Spleen (tissue), 11 donors: Measurements from ENCODE around the gene ACVR1. TPM values are rescaled to one million over a fixed set of nuclear protein-coding genes. Genes with fewer than 3 reads are reported as not detected.

ENCODE experiments used
- DNase-seq: peaks from one replicate; pipeline ENCODE4 v3.0.0-alpha.2; 2020
- H3K27ac ChIP-seq, 8 donors: fragments of 200-600 bp; sonication (generic) in 7 of 8; 1 replicate in 4 of 8; 2 replicates in 4 of 8; pipeline versions ENCODE4 v1.5.0 to v1.8.0; 2016 to 2021; ENCODE audit warnings: inconsistent platforms in 4 of 8, mild to moderate bottlenecking in 4 of 8, moderate library complexity in 1 of 8
- H3K27me3 ChIP-seq, 7 donors: fragments of 200-600 bp; sonication (generic) in 6 of 7; replicated peaks in 1 of 7; 1 replicate in 4 of 7; 2 replicates in 3 of 7; pipeline versions ENCODE4 v1.5.0 to v1.8.0; 2016 to 2021; ENCODE audit warnings: inconsistent platforms in 3 of 7, mild to moderate bottlenecking in 1 of 7
- H3K36me3 ChIP-seq, 6 donors: fragments of 200-600 bp; sonication (generic) in 5 of 6; 1 replicate in 4 of 6; 2 replicates in 2 of 6; pipeline versions ENCODE4 v1.5.0 to v1.8.0; 2016 to 2021; ENCODE audit warnings: inconsistent platforms in 2 of 6
- H3K4me1 ChIP-seq, 6 donors: fragments of 200-600 bp; sonication (generic) in 5 of 6; 1 replicate in 3 of 6; 2 replicates in 3 of 6; pipeline versions ENCODE4 v1.5.0 to v1.8.0; 2016 to 2021; ENCODE audit warnings: inconsistent platforms in 3 of 6
- H3K4me3 ChIP-seq, 8 donors: fragments of 200-600 bp; sonication (generic) in 7 of 8; 1 replicate in 4 of 8; 2 replicates in 4 of 8; pipeline versions ENCODE4 v1.5.0 to v1.8.0; 2016 to 2021; ENCODE audit warnings: inconsistent platforms in 4 of 8, mild to moderate bottlenecking in 4 of 8, moderate library complexity in 2 of 8
- H3K9me3 ChIP-seq, 8 donors: fragments of 200-600 bp; sonication (generic) in 7 of 8; 1 replicate in 4 of 8; 2 replicates in 4 of 8; pipeline versions ENCODE4 v1.5.0 to v1.8.0; 2016 to 2021; ENCODE audit warnings: inconsistent platforms in 4 of 8
- CTCF ChIP-seq, 11 experiments: fragments of 200-600 bp in 7 of 11; fragments of 450-650 bp in 4 of 11; sonication (generic) in 4 of 11; IDR thresholded peaks in 8 of 11; conservative IDR thresholded peaks in 3 of 11; 1 replicate in 7 of 11; 2 replicates in 4 of 11; pipeline versions ENCODE4 v1.4.0 to v1.8.0; 2016 to 2021; ENCODE audit warnings: antibody characterized with exemption in 11 of 11, inconsistent platforms in 4 of 11, mild to moderate bottlenecking in 1 of 11
- POLR2A ChIP-seq, 3 donors: fragments of 450-650 bp; IDR thresholded peaks; one replicate each; pipeline ENCODE4 v1.5.1; 2017; ENCODE audit warnings: antibody characterized with exemption in 3 of 3, mild to moderate bottlenecking in 1 of 3
- POLR2AphosphoS5 ChIP-seq, 3 donors: sonication (generic); formaldehyde crosslinking; IDR thresholded peaks; one replicate each; pipeline ENCODE4 v1.5.1; 2017; ENCODE audit warnings: antibody characterized with exemption in 3 of 3
- WGBS, 5 donors: extraction: QIAGEN DNeasy Blood & Tissue Kit in 3 of 5; methylation state at CpG; one replicate each; pipeline versions ENCODE4 v1.1.5 to v1.1.7; 2013 to 2018; 5-methylcytosine and 5-hydroxymethylcytosine counted together
- intact Hi-C: fragments of 100-400 bp; cut with DNase I; formaldehyde crosslinking; loops from one replicate; pipeline ENCODE4 v1.15.0; 2023; ENCODE audit warnings: low total_unique reads
- polyA plus RNA-seq, 3 donors: library from polyadenylated mRNA; stranded (reverse); fragments of 200-250 nt; gene quantifications; one replicate each; pipeline ENCODE4 v1.2.1, GENCODE V29; 2013
- total RNA-seq, 7 donors: library from RNA; depleted of rRNA in 3 of 7; stranded (reverse); fragments of >200 nt in 3 of 7; fragmentation: NEBNext Ultra II Directional in 4 of 7; extraction: Animal tissue kit (Norgen Biotek cat#: 25700) in 4 of 7; gene quantifications; one replicate each; pipeline versions ENCODE4 v1.1.0 to v1.2.1, GENCODE V29; 2016 to 2021
- donor health status: healthy with polysubstance abuse.
- donor health status: DM: no; HTN: no; CAD: no; lungs with moderate emphysema.
- donor health status: DM: no; HTN: no; CAD: no.
- donor health status: Bipolar disorder and iron deficiency.
- donor health status: healthy.
- donor health status: DM: no; HTN: no; CAD: no.
- donor health status: DM: yes; HTN: yes; CAD: no.

Gene ACVR1
- total and polyA plus RNA-seq, 10 donors = 2.1 to 23.8 (median 13.6) TPM

- intact Hi-C loops = no loop called here
- peaks cover 0 to 15% (median 11%) of the 10 kb centered on the region in 6 donors for H3K4me1 ChIP-seq
- WGBS, 5 donors = 86 to 96% (median 93%) methylated on average over 3 of the region's 3 CpGs
- no peak overlapping the region for H3K4me3 ChIP-seq
- no peak for DNase-seq
- no peaks in the 10 kb centered on the region for H3K9me3 ChIP-seq
- no peaks in the 10 kb centered on the region for H3K36me3 ChIP-seq
- peaks cover 0 to 3% (median 0%) of the 10 kb centered on the region in 7 donors for H3K27me3 ChIP-seq
- H3K27ac ChIP-seq = no peak overlapping the region
- TF ChIP-seq POLR2AphosphoS5 (IDR thresholded peaks at IDR 0.05) (no peak), POLR2A (IDR thresholded peaks at IDR 0.05) (no peak), CTCF (IDR thresholded peaks at IDR 0.05 in 8 of 11, conservative IDR thresholded peaks at IDR 0.05 in 3 of 11) (no peak)
Observed at GRCh38 chr2:157880927-157881326, 4.8 kb upstream of the ACVR1 start.

DNA sequence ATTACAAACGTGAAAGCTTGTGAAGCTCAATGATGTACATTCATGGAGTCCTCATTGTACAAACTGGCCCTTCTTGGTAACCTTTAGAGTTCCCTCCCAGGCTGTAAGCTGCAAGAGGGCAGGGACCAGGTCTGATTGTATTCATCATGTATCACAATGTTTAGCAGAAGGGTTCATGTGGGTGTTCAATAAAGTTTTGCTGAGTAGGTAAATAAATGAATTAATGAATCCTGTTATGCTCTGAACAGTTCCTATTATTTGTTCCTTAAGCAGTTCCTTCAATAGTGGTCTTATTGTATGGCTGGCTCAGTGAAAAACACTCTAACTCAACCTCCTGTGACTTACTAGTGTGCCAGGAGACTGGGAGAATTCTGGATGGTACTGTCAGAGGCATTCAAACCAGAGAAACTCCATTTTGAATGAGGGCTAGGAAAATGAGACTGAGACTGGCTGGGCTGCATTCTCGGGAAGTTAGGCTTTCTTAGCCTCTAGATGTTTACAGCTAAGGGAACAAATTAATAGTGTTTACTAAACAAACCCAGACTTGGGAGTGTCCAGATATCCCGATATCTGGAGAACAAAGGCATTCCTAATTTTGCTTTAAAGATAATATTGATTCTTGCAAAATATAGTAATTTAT is 1.8 kb upstream of the ACVR1 start:
- peaks cover 0 to 32% (median 27%) of the 10 kb centered on the region in 6 donors for H3K4me1 ChIP-seq
- no peaks in the 10 kb centered on the region for H3K36me3 ChIP-seq
- no peak overlapping the region for H3K27ac ChIP-seq
- H3K9me3 ChIP-seq = no peaks in the 10 kb centered on the region
- WGBS, 5 donors = 91 to 96% (median 95%) methylated on average over 3 of the region's 3 CpGs
- H3K4me3 ChIP-seq = peak overlapping the region in 1 of 8 donors; percentile 98
- intact Hi-C loops = no loop called here
- TF ChIP-seq CTCF (IDR thresholded peaks at IDR 0.05 in 8 of 11, conservative IDR thresholded peaks at IDR 0.05 in 3 of 11) (no peak), POLR2AphosphoS5 (IDR thresholded peaks at IDR 0.05) (no peak), POLR2A (IDR thresholded peaks at IDR 0.05) (no peak)
- no peak for DNase-seq
- peaks cover 0 to 3% (median 0%) of the 10 kb centered on the region in 7 donors for H3K27me3 ChIP-seq

- H3K36me3 ChIP-seq = no peaks in the 10 kb centered on the region
- no peak for TF ChIP-seq CTCF (IDR thresholded peaks at IDR 0.05 in 8 of 11, conservative IDR thresholded peaks at IDR 0.05 in 3 of 11)
- no peak for TF ChIP-seq POLR2AphosphoS5 (IDR thresholded peaks at IDR 0.05)
- H3K4me3 ChIP-seq = peak overlapping the region; percentile 78 to 98 (median 87)
- 8 to 18% (median 11%) methylated on average over 4 to 12 of the region's 12 CpGs for WGBS, 5 donors
- intact Hi-C loops = no loop called here
- no peaks in the 10 kb centered on the region for H3K9me3 ChIP-seq
- DNase-seq = no peak
- H3K4me1 ChIP-seq = peaks cover 0 to 32% (median 27%) of the 10 kb centered on the region in 6 donors
- peak overlapping the region; percentile 61 to 96 (median 92) for H3K27ac ChIP-seq
- peaks cover 0 to 3% (median 0%) of the 10 kb centered on the region in 7 donors for H3K27me3 ChIP-seq
Observed at GRCh38 chr2:157876786-157877138, 632 bp upstream of the ACVR1 start.

GRCh38 chr2:157875641-157876065 is 477 bp downstream of the ACVR1 start:
- peak overlapping the region in 7 of 8 donors; percentile 87 to 96 (median 93) for H3K27ac ChIP-seq
- intact Hi-C loops = no loop called here
- peaks cover 0 to 3% (median 0%) of the 10 kb centered on the region in 7 donors for H3K27me3 ChIP-seq
- DNase-seq = peak; percentile 92
- TF ChIP-seq POLR2A (IDR thresholded peaks at IDR 0.05) (no peak), POLR2AphosphoS5 (IDR thresholded peaks at IDR 0.05) (no peak), CTCF (IDR thresholded peaks at IDR 0.05 in 8 of 11, conservative IDR thresholded peaks at IDR 0.05 in 3 of 11) (no peak)
- no peaks in the 10 kb centered on the region for H3K9me3 ChIP-seq
- peak overlapping the region; percentile 78 to 98 (median 87) for H3K4me3 ChIP-seq
- H3K36me3 ChIP-seq = no peaks in the 10 kb centered on the region
- 0 to 3% (median 1%) methylated on average over 1 to 53 of the region's 53 CpGs for WGBS, 5 donors
- H3K4me1 ChIP-seq = peaks cover 0 to 32% (median 27%) of the 10 kb centered on the region in 6 donors
